Measurements from ENCODE around the gene DYNC1H1. TPM values are rescaled to one million over a fixed set of nuclear protein-coding genes. Genes with fewer than 3 reads are reported as not detected.
A peak's percentile ranks its signal among the peaks of the same experiment; 100 is the strongest.

DYNC1H1 gene
- total RNA-seq, 1 donor from 2014 or later: 277 TPM

DNA sequence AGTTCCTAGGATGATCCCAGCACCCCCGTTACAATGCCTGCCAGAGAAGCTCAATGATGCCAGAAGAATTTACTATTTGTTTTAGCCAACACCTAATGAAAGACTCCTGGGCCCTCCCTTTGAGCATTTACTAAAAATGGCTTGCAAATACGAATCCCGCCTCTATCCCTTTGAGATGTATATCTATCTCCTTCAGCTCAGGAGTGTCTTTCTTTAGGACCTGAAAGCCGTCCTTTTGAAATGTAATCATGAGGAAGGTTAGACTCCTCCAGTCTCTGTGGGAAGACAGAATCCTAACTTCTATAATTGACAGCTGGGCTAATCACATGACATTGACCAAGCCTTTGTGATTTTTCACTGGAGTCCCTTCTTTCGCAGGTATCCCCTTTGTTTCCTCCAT lies 19.2 kb upstream of the DYNC1H1 start:
- Histone ChIP-seq H3K27me3 (ENCODE audit: control insufficient read depth, insufficient read depth, low read length) (no peaks in the 10 kb centered on the region), H3K4me3 (ENCODE audit: low read depth, low read length) (no peak overlapping the region), H3K36me3 (ENCODE audit: control insufficient read depth, insufficient read depth, low read length) (no peaks in the 10 kb centered on the region)
- FAIRE-seq: no peak
- no peak for DNase-seq (ENCODE audit: low read depth)
- TF ChIP-seq, protein P1, sequence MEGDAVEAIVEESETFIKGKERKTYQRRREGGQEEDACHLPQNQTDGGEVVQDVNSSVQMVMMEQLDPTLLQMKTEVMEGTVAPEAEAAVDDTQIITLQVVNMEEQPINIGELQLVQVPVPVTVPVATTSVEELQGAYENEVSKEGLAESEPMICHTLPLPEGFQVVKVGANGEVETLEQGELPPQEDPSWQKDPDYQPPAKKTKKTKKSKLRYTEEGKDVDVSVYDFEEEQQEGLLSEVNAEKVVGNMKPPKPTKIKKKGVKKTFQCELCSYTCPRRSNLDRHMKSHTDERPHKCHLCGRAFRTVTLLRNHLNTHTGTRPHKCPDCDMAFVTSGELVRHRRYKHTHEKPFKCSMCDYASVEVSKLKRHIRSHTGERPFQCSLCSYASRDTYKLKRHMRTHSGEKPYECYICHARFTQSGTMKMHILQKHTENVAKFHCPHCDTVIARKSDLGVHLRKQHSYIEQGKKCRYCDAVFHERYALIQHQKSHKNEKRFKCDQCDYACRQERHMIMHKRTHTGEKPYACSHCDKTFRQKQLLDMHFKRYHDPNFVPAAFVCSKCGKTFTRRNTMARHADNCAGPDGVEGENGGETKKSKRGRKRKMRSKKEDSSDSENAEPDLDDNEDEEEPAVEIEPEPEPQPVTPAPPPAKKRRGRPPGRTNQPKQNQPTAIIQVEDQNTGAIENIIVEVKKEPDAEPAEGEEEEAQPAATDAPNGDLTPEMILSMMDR (IDR thresholded peaks at IDR 0.05; ENCODE audit: insufficient read depth, low read length, severe bottlenecking): no peak

DNA sequence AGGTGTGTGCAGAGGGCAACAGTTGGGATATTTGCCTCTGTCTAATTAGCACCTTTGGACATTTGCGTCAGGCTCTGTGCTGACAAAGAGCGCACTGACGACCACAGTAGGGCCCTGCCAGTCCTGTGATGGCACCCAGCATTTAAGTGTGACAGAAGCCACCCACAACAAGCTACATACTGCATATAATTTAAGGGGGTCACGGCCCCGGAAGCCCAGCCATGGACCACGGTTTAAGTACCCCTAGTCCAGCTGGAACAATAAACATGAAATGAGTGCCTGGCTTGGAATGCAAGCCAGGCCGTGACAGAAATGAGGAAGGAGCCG lies 16.8 kb upstream of the DYNC1H1 start:
- FAIRE-seq: no peak
- peak overlapping the region; percentile 68 for H3K4me3 ChIP-seq (ENCODE audit: low read depth, low read length)
- TF ChIP-seq, protein P1 (IDR thresholded peaks at IDR 0.05; ENCODE audit: insufficient read depth, low read length, severe bottlenecking): no peak

DNA sequence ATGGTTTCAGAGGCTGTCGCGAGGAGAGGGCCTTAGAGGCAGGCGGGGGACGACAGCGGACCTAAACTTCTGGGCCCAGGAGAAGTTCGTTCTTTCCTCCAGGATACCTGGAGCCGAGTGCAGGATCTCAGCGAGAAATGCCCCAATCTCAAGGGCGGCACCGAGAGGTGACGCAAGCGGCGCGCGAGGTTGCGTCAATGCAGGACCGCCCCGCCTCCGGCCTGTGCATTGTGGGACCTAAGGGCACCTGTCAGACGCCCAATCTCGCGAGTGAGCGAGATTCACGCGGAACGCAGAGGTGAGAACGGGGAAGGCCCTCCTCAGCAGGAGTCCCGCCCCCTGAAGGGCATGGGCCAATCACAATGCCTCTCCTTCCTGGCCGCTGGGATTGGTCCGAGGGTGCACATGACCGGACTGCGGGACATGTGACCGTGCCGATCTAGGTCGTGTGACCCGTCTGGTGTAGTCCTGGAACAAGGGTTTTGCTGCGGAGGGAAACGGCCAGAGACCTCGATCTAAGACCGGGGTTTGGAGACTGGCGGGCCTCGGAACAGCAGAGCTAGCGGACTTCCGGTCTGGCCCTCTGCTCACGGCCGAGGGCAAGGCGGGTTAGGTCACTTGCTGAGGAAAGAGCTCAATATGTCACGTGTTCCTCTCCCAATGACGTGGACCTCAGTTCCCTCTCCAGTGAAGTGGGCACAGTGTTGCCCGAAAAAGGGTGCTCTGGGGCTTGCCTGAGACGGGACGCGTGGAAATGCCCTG lies 16.3 kb upstream of the DYNC1H1 start:
- peak overlapping the region; percentile 68 for H3K4me3 ChIP-seq (ENCODE audit: low read depth, low read length)
- no peaks in the 10 kb centered on the region for H3K36me3 ChIP-seq (ENCODE audit: control insufficient read depth, insufficient read depth, low read length)
- DNase-seq (ENCODE audit: low read depth): peak; percentile 99
- FAIRE-seq: peak; percentile 94
- TF ChIP-seq, protein P1 (IDR thresholded peaks at IDR 0.05; ENCODE audit: insufficient read depth, low read length, severe bottlenecking): no peak
- no peaks in the 10 kb centered on the region for H3K27me3 ChIP-seq (ENCODE audit: control insufficient read depth, insufficient read depth, low read length)

More for the DNA sequence above, 16.8 kb upstream of the DYNC1H1 start:
- DNase-seq (ENCODE audit: low read depth): no peak
- Histone ChIP-seq H3K36me3 (ENCODE audit: control insufficient read depth, insufficient read depth, low read length) (no peaks in the 10 kb centered on the region), H3K27me3 (ENCODE audit: control insufficient read depth, insufficient read depth, low read length) (no peaks in the 10 kb centered on the region)

DNA sequence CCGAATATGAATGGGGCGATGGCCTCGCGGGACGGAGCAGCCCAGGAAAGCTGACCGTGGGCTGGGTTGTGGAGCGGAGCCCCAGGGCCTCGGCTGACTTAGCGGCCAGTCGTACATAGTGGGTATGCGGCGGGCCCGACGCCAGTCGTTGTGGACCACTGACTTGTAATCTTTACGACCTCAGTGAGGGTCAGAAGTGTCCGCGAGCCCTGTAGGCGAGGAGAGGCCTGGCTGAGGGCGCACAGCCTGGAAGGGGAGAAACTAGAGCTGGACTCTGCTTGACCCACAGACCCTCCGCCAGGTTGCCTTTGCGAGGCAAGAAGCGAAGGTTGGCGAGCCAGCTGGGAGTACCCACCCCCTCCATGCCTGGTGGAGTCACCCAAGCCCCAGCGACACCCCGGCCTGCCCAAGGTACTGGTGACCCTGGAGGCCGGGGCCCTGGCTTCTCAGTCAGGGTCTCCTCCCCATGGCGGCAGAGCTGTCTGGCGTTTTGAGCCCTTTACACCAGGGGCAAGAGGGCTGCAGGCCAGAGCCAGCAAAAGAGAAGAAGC lies 15.6 kb upstream of the DYNC1H1 start:
- DNase-seq (ENCODE audit: low read depth): no peak
- Histone ChIP-seq H3K36me3 (ENCODE audit: control insufficient read depth, insufficient read depth, low read length) (no peaks in the 10 kb centered on the region), H3K4me3 (ENCODE audit: low read depth, low read length) (peak overlapping the region; percentile 68), H3K27me3 (ENCODE audit: control insufficient read depth, insufficient read depth, low read length) (no peaks in the 10 kb centered on the region)
- no peak for FAIRE-seq
- TF ChIP-seq, protein P1 (IDR thresholded peaks at IDR 0.05; ENCODE audit: insufficient read depth, low read length, severe bottlenecking): no peak

DNA sequence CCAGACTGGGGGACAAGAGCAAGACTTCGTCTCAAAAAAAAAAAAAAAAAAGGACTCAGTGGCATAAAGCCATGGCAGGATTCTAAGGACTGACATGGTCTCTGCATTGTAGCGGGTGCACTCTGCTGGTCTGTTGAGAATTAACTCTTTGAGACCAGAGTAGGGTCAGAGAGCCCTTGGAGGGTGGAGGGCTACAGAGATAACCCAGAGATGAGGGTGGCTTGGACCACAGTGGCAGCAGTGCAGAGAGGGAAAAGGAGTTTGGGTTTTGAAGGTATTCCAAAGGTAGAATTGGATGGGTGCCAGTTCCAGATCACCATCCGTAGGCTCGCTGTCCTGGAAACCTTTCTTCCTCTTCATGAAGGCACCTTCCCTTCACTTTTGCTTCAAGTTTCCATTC lies 14.3 kb upstream of the DYNC1H1 start:
- DNase-seq (ENCODE audit: low read depth): no peak

More for the DNA sequence above, 14.3 kb upstream of the DYNC1H1 start:
- no peaks in the 10 kb centered on the region for H3K27me3 ChIP-seq (ENCODE audit: control insufficient read depth, insufficient read depth, low read length)
- TF ChIP-seq, protein P1 (IDR thresholded peaks at IDR 0.05; ENCODE audit: insufficient read depth, low read length, severe bottlenecking): no peak
- FAIRE-seq: no peak
- H3K4me3 ChIP-seq (ENCODE audit: low read depth, low read length): no peak overlapping the region
- H3K36me3 ChIP-seq (ENCODE audit: control insufficient read depth, insufficient read depth, low read length): no peaks in the 10 kb centered on the region

Measured in bronchial epithelial cell (primary cell).